GM23248 (cell line): ENCODE data around the gene R3HDML. TPM values are rescaled to one million over a fixed set of nuclear protein-coding genes. Genes with fewer than 3 reads are reported as not detected.
A peak's percentile ranks its signal among the peaks of the same experiment; 100 is the strongest.
"Not testable (repeated sequence)": the region's sequence is repeated elsewhere in the genome, so short reads cannot be mapped to it uniquely, and the experiment has no call there.

Source experiments
- DNase-seq: peaks from one replicate; pipeline ENCODE4 v3.0.0-alpha.2; 2015
- H2AFZ ChIP-seq: fragments of 200-600 bp; sonication (generic); 2 replicates; pipeline ENCODE4 v1.6.1; 2016; ENCODE audit warnings: antibody characterized with exemption
- H3F3A ChIP-seq: fragments of 200-600 bp; sonication (generic); 2 replicates; pipeline ENCODE4 v1.6.1; 2016; ENCODE audit warnings: mild to moderate bottlenecking, antibody characterized with exemption, mixed run types; ENCODE audit not compliant: insufficient read depth
- H3K27ac ChIP-seq: fragments of 200-600 bp; sonication (generic); 2 replicates; pipeline ENCODE4 v1.5.1; 2016; ENCODE audit warnings: mild to moderate bottlenecking
- H3K27me3 ChIP-seq: fragments of 200-600 bp; sonication (generic); replicated peaks from 2 replicates; pipeline ENCODE4 v1.6.1; 2016; ENCODE audit warnings: mild to moderate bottlenecking; ENCODE audit not compliant: insufficient read depth
- H3K36me3 ChIP-seq: fragments of 200-600 bp; sonication (generic); 2 replicates; pipeline ENCODE4 v1.6.1; 2016; ENCODE audit warnings: low read depth, mild to moderate bottlenecking
- H3K4me1 ChIP-seq: fragments of 200-600 bp; sonication (generic); 2 replicates; pipeline ENCODE4 v1.6.1; 2016; ENCODE audit warnings: mild to moderate bottlenecking; ENCODE audit not compliant: insufficient read depth
- H3K4me2 ChIP-seq: fragments of 200-600 bp; sonication (generic); one replicate; pipeline ENCODE4 v1.6.1; 2016; ENCODE audit warnings: mild to moderate bottlenecking; ENCODE audit not compliant: unreplicated experiment
- H3K4me3 ChIP-seq: fragments of 200-600 bp; sonication (generic); 2 replicates; pipeline ENCODE4 v1.5.1; 2016; ENCODE audit warnings: mild to moderate bottlenecking
- H3K79me2 ChIP-seq: fragments of 200-600 bp; sonication (generic); 2 replicates; pipeline ENCODE4 v1.6.1; 2016; ENCODE audit warnings: mild to moderate bottlenecking; ENCODE audit not compliant: insufficient read depth
- H3K9ac ChIP-seq: fragments of 200-600 bp; sonication (generic); 2 replicates; pipeline ENCODE4 v1.6.1; 2016; ENCODE audit warnings: mild to moderate bottlenecking
- H3K9me2 ChIP-seq: fragments of 200-600 bp; sonication (generic); 2 replicates; pipeline ENCODE4 v1.6.1; 2016; ENCODE audit warnings: mixed run types, mild to moderate bottlenecking, moderate library complexity; ENCODE audit not compliant: insufficient read depth
- H3K9me3 ChIP-seq: fragments of 200-600 bp; sonication (generic); one replicate; pipeline ENCODE4 v1.6.1; 2017; ENCODE audit warnings: low read depth
- H4K20me1 ChIP-seq: fragments of 200-600 bp; sonication (generic); 2 replicates; pipeline ENCODE4 v1.6.0; 2016; ENCODE audit not compliant: insufficient read depth
- EZH2 ChIP-seq: fragments of 200-600 bp; sonication (generic); IDR thresholded peaks from 2 replicates; pipeline ENCODE4 v1.6.1; 2018; ENCODE audit warnings: antibody characterized with exemption, mild to moderate bottlenecking; ENCODE audit not compliant: insufficient read depth, poor library complexity, severe bottlenecking
- EZH2phosphoT487 ChIP-seq: fragments of 200-600 bp; sonication (generic); IDR thresholded peaks from 2 replicates; pipeline ENCODE4 v1.6.1; 2018; ENCODE audit warnings: antibody characterized with exemption, moderate library complexity, mild to moderate bottlenecking, low read depth; ENCODE audit not compliant: insufficient read depth
- WGBS, 2 experiments: methylation state at CpG; one replicate each; pipeline ENCODE4 v1.1.6; 2015 to 2017; ENCODE audit warnings: low lambda C conversion rate in 2 of 2, low coverage in 1 of 2; ENCODE audit errors: missing lambda C conversion rate in 2 of 2; 5-methylcytosine and 5-hydroxymethylcytosine counted together
- in situ Hi-C: fragments of 300-500 bp; cut with MboI; formaldehyde crosslinking; loops from 2 replicates; pipeline ENCODE4 v1.15.0; 2020
- polyA plus RNA-seq: library from polyadenylated mRNA; unstranded; fragments of >200 nt; fragmentation: Nextera tagmentation; extraction: Ambion mirVana; gene quantifications from 2 replicates; pipeline ENCODE4 v1.2.1, GENCODE V29; 2016
- total RNA-seq: library from RNA; depleted of rRNA; stranded (reverse); fragments of >200 nt; shearing (Covaris generic); gene quantifications from 2 replicates; pipeline ENCODE4 v1.2.3, GENCODE V29; 2014

The R3HDML gene
- total and polyA plus RNA-seq, 2 experiments from 2014 or later: not detected

DNA sequence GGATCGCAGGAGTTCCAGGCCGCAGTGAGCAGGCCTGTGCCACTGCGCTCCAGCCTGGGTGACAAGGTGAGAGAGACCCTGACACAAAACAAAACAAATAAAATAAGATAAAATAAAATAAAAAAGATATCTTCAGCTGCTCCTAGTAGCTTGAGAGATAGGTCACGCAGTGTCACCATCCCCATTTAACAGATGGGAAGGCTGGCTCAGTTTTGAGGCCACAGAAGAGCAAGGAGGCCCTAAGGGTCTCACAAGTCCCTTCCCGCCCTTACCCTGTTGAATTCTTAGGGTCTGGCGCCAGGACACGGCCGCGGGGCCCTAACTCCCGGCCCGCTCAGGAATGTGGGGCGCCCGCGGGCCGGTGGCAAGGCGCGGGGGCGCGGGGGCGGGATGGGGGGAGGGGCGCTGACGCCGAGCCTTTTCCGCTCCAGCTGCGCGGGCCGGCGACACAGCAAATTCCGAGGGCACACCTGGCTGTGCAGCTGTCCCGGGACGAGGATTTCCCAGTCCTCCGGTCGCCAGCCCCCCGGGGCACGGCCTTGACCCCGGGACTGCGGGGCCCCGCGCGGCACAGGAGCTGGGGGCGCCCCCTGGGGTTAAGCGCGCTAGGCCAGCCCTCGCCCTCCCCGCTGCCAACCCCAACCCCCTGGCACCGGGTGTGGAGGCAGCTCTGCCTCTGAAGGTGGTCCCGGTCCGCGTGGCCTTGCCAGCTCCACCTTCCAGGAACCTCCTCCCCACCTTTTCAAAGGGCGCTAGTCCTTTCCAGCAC lies 10.3 kb upstream of the R3HDML start:
- Histone ChIP-seq H3K9me3 (no peaks in the 10 kb centered on the region), H2AFZ (peak overlapping the region; percentile 81), H3K79me2 (no peaks in the 10 kb centered on the region), H3K9ac (no peak overlapping the region; the same call in 1 of the 2 replicates), H3K4me2 (peak overlapping the region; percentile 66), H3K4me1 (no peaks in the 10 kb centered on the region), H3K27me3 (no peaks in the 10 kb centered on the region), H3K4me3 (peak overlapping the region; percentile 61), H3K27ac (no peak overlapping the region), H3F3A (no peaks in the 10 kb centered on the region), H4K20me1 (no peaks in the 10 kb centered on the region), H3K36me3 (no peaks in the 10 kb centered on the region), H3K9me2 (no peaks in the 10 kb centered on the region)
- no peak for TF ChIP-seq EZH2phosphoT487
- peak; percentile 21 for DNase-seq
- in situ Hi-C loops: no loop called here
- 13 to 15% methylated on average over 27 to 45 of the region's 50 CpGs for WGBS, 2 experiments

DNA sequence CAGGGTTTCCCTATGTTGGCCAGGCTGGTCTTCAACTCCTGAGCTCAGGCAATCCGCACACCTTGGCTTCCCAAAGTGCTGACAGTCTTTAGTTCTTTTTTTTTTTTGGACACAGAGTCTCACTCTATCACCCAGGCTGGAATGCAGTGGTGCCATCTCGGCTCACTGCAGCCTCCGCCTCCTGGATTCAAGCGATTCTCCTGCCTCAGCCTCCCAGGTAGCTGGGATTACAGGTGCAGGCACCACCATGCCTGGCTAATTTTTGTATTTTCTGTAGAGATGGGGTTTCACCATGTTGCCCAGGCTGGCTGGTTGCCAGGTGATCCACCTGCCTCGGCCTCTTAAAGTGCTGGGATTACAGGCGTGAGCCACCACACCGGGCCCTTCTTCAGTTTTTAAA lies 9.1 kb upstream of the R3HDML start:
- H3K36me3 ChIP-seq, H2AFZ ChIP-seq, DNase-seq, H3K4me2 ChIP-seq, H3F3A ChIP-seq, H3K27me3 ChIP-seq, H3K9me3 ChIP-seq, H3K9ac ChIP-seq, H4K20me1 ChIP-seq, H3K4me3 ChIP-seq, H3K27ac ChIP-seq, in situ Hi-C loops, H3K4me1 ChIP-seq, H3K79me2 ChIP-seq, H3K9me2 ChIP-seq: not testable (repeated sequence)
- WGBS, 2 experiments: 74 to 84% methylated on average over 7 of the region's 7 CpGs

DNA sequence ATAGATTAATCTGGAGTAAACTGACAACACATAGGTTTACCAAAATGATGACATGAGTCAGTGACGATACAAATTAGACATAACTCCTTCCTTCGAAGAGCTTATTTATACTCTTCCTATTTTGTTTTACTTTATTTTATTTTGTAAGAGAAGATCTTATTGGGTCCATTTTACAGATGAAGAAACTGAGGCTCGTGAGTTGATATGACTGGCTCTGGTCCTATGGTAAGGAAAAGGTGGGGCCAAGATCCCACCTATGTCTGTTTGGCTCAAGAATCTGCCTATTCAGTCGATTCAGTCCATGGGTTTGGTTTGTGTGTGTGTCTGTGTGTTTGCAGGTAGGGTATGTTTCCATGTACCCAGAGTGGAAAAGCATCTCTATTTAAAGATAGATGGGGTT lies 8.4 kb upstream of the R3HDML start:
- Histone ChIP-seq H4K20me1 (no peaks in the 10 kb centered on the region), H3K79me2 (no peaks in the 10 kb centered on the region), H3K4me2 (no peak overlapping the region), H3K4me3 (no peak overlapping the region), H3K9me3 (no peaks in the 10 kb centered on the region), H3K9me2 (no peaks in the 10 kb centered on the region), H3K9ac (no peak overlapping the region), H3K27ac (no peak overlapping the region), H3K27me3 (no peaks in the 10 kb centered on the region), H2AFZ (no peak overlapping the region), H3K4me1 (no peaks in the 10 kb centered on the region), H3F3A (no peaks in the 10 kb centered on the region), H3K36me3 (no peaks in the 10 kb centered on the region)
- in situ Hi-C loops: no loop called here
- TF ChIP-seq EZH2 (no peak), EZH2phosphoT487 (no peak)
- DNase-seq: no peak
- WGBS, 2 experiments: 60 to 62% methylated on average over 4 of the region's 4 CpGs

DNA sequence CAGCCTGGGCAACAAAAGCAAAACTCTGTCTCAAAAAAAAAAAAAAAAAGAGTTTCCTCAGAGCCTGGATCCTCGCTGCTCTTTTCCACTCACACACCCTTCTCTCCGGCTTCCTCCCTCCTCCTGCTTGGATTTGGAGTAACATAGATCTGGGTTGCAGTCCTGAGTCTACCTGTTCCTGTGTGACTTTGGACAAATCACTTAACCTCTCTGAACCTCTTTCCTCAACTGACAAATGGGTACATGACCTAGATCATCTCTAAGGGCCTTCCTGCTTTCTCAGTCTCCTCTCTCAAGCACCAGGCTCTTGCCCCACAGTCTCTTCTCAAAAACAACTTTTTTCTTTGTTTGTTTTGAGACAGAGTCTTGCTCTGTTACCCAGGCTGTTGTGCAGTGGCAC lies 5.6 kb upstream of the R3HDML start:
- no peak overlapping the region for H3K27ac ChIP-seq
- WGBS, 2 experiments: 53 to 73% methylated on average over 2 of the region's 2 CpGs
- no peaks in the 10 kb centered on the region for H3F3A ChIP-seq
- no peak overlapping the region for H3K9ac ChIP-seq
- H3K27me3 ChIP-seq: peaks cover 27% of the 10 kb centered on the region
- no peak overlapping the region for H3K4me2 ChIP-seq
- H3K4me1 ChIP-seq: no peaks in the 10 kb centered on the region
- no peaks in the 10 kb centered on the region for H4K20me1 ChIP-seq
- H3K4me3 ChIP-seq: no peak overlapping the region
- no peak for TF ChIP-seq EZH2phosphoT487
- no peaks in the 10 kb centered on the region for H3K9me3 ChIP-seq
- no peaks in the 10 kb centered on the region for H3K79me2 ChIP-seq
- in situ Hi-C loops: no loop called here
- no peaks in the 10 kb centered on the region for H3K36me3 ChIP-seq
- H2AFZ ChIP-seq: no peak overlapping the region
- no peak for DNase-seq
- H3K9me2 ChIP-seq: no peaks in the 10 kb centered on the region

DNA sequence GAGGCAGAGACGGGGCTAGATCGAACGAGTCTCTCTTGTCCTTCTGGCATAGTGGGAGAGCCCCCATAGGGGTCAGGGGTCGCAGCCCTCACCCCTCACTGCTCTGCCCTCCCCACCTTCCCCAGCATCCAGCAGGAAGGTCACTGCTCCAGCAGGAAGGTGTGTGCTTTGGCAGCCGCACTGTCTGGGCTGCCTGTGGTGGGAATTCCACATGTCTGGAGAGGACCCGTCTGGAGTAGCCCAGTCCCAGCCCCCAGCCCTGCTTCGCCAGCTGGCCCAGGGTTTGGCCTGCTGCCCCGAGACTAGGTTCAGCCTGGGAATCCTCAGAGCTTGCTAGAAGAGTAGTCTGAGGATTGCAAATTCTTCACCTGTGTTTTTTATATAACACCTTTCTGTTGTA lies 2.5 kb upstream of the R3HDML start:
- no peaks in the 10 kb centered on the region for H3K36me3 ChIP-seq
- H3F3A ChIP-seq: no peaks in the 10 kb centered on the region
- in situ Hi-C loops: no loop called here
- no peaks in the 10 kb centered on the region for H3K4me1 ChIP-seq
- 19 to 21% methylated on average over 8 of the region's 8 CpGs for WGBS, 2 experiments
- H4K20me1 ChIP-seq: no peaks in the 10 kb centered on the region
- no peaks in the 10 kb centered on the region for H3K9me2 ChIP-seq
- no peak overlapping the region for H2AFZ ChIP-seq
- peaks cover 39% of the 10 kb centered on the region for H3K27me3 ChIP-seq
- no peaks in the 10 kb centered on the region for H3K79me2 ChIP-seq
- no peak overlapping the region for H3K4me2 ChIP-seq
- no peak overlapping the region for H3K27ac ChIP-seq
- TF ChIP-seq EZH2 (no peak), EZH2phosphoT487 (no peak)
- DNase-seq: no peak
- no peak overlapping the region for H3K4me3 ChIP-seq
- H3K9ac ChIP-seq: no peak overlapping the region
- no peaks in the 10 kb centered on the region for H3K9me3 ChIP-seq
